ENCODE measurements around the gene BTBD2. TPM values are rescaled to one million over a fixed set of nuclear protein-coding genes. Genes with fewer than 3 reads are reported as not detected.

The BTBD2 gene
- total RNA-seq, 1 donor from 2014 or later = 65.9 TPM

DNA sequence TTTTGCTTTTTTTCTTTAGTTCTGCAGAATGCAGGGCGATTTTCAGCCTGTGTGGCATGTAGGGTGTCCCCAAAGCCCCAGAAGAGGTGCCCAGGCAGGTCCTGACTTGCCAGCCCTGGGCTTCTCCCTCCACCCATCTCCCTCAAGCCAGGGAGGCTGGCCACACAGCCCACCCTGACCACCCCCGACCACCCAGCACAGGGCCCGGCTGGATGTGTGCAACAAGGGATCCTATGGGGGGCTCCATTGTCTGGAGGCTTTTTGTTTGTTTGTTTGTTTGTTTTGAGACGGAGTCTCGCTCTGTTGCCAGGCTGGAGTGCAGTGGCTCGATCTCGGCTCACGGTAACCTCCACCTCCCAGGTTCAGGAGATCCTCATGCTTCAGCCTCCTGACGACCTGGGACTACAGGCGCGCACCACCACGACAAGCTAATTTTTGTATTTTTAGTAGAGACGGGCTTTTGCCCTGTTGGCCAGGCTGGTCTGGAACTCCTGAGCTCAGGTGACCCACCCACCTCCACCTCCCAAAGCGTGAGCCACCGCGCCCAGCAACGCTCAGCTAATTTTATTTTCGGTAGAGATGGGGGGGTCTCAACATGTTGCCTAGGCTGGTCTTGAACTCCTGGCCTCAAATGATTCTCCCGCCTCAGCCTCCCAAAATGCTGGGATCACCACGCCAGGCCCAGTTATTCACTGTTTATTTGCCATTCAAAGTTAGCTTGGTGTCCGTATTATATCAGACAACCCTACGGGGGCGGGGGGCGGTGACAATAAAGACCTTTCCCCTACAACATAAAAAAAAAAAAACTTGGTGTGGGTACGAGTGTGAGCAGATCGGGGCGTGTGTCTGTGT is 43.3 kb upstream of the BTBD2 start:
- Mint-ChIP-seq H3K27me3 (ENCODE audit: low read depth) (no peaks in the 10 kb centered on the region), H3K4me1 (ENCODE audit: low read depth) (peaks cover 43% of the 10 kb centered on the region), H3K27ac (ENCODE audit: unreplicated experiment) (peak overlapping the region; percentile 99), H3K9me3 (ENCODE audit: low read depth) (no peaks in the 10 kb centered on the region), H3K4me3 (ENCODE audit: unreplicated experiment) (peak overlapping the region; percentile 13), H3K36me3 (ENCODE audit: low read depth) (no peaks in the 10 kb centered on the region)
- TF ChIP-seq, protein P1, sequence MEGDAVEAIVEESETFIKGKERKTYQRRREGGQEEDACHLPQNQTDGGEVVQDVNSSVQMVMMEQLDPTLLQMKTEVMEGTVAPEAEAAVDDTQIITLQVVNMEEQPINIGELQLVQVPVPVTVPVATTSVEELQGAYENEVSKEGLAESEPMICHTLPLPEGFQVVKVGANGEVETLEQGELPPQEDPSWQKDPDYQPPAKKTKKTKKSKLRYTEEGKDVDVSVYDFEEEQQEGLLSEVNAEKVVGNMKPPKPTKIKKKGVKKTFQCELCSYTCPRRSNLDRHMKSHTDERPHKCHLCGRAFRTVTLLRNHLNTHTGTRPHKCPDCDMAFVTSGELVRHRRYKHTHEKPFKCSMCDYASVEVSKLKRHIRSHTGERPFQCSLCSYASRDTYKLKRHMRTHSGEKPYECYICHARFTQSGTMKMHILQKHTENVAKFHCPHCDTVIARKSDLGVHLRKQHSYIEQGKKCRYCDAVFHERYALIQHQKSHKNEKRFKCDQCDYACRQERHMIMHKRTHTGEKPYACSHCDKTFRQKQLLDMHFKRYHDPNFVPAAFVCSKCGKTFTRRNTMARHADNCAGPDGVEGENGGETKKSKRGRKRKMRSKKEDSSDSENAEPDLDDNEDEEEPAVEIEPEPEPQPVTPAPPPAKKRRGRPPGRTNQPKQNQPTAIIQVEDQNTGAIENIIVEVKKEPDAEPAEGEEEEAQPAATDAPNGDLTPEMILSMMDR (IDR thresholded peaks at IDR 0.05) = no peak
- DNase-seq (ENCODE audit: low spot score) = no peak

DNA sequence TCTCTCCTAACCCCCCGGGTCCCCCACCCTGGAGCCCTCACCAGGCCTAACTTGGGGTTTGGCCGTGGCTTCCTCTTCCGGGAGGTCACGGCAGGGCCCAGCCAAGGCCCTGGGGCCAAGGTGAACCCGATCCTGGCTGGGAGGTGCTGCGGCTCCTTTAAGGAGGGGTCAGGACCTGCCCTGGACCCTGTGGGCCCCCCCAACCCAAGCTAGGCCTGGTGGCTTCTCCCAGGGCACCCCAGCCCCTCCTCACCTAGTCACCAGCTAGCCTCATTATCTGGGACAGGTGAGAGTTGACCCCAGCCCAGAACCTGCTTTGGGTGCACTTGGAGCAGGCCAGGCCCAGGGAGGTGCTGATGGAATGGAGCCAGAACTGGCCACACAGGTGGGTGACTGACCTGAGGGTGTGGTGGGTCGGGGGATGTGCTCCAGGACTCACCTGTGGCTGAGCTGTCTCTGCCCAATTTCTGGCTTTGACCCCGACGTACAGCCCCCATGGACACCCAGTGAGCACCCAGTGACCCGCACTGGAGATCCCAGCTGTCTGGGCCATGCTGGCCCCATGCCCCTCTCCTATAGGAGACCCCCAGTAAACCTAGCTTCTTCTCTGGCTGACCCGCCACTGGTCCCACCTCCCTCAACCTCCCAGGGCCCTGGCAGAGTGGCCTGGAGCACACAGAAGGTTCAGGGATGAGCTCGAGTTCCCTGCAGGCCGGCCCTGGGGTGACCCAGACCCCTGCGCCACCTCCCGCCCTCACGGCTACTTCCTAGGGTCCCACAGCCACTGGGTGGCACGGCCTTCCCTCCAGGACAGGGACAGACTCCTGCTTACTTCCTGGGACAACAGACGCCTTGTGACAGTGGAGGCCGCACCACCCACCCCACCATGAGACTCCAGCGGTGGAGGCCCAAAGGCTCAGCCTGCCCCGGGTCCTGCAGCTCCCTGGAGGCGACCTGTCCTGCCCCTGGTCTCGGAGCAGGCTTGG is 42.3 kb upstream of the BTBD2 start:
- Mint-ChIP-seq H3K4me3 (ENCODE audit: unreplicated experiment) (no peak overlapping the region), H3K27me3 (ENCODE audit: low read depth) (no peaks in the 10 kb centered on the region), H3K36me3 (ENCODE audit: low read depth) (no peaks in the 10 kb centered on the region), H3K4me1 (ENCODE audit: low read depth) (peaks cover 43% of the 10 kb centered on the region), H3K9me3 (ENCODE audit: low read depth) (no peaks in the 10 kb centered on the region), H3K27ac (ENCODE audit: unreplicated experiment) (peak overlapping the region; percentile 99)
- TF ChIP-seq, protein P1 (IDR thresholded peaks at IDR 0.05) = no peak
- no peak for DNase-seq (ENCODE audit: low spot score)

DNA sequence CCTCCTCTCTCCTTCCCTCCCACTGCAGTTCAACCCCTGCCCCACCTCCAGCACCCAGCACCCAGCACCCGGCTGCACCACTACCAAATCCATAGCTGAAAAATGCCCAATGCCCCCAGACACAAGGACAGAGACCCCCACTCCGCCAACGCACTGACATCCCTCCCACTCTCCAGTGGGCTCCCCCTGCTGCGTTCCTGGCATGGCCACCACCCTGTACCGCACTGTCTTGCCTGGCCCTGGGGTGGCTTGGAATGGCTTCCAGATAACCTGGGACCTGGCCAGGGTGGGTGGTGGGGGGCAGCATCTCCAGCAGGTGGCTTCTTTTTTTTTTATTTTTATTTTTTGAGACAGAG is 41.3 kb upstream of the BTBD2 start:
- Mint-ChIP-seq H3K27ac (ENCODE audit: unreplicated experiment) (peak overlapping the region; percentile 75), H3K36me3 (ENCODE audit: low read depth) (no peaks in the 10 kb centered on the region), H3K27me3 (ENCODE audit: low read depth) (no peaks in the 10 kb centered on the region), H3K4me1 (ENCODE audit: low read depth) (peaks cover 33% of the 10 kb centered on the region), H3K9me3 (ENCODE audit: low read depth) (no peaks in the 10 kb centered on the region), H3K4me3 (ENCODE audit: unreplicated experiment) (no peak overlapping the region)
- TF ChIP-seq, protein P1 (IDR thresholded peaks at IDR 0.05) = no peak
- no peak for DNase-seq (ENCODE audit: low spot score)

DNA sequence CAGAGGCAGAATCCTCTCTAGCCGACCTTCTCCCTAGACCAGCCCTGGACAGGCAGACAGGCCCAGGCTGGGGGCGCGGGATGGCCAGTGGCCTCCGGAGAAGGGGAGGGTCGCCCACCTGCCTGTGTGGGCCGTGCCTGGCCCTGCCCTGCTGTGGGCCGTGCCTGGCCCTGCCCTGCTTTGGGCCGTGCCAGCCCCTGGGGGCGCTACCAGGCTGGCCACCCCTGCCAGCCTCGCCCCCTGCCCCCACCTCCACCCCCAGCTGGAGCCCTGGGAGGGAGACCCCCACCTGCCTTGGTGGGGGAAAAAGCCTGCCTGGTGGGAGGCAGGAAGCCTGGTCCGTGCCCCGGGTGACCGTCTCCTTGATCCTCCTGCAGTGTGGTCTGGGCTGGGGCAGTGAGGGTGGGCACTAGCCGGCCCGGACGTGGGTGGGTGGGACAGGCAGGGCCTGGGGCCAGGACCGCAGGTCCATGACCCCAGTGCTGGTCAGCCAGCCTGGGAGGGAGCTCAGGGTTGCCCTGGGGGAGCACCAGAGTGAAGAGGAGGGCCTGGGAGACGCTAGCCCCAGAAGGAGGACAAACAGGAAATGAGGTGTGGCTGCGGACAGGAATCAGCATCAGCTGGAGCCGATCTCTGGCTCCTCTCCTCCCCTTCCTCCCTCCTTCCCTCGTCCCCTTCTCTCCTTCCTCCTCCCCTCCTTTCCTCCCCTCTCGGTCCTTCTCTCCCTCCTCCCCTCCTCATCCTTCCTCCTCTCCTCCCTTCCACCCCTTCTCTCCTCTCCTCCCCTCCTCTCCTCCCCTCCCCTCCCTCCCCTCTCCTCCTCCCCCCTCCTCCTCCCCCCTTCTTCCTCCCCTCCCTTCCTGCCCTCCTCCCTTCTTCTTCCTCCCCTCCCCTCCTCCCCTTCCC is 40.7 kb upstream of the BTBD2 start:
- Mint-ChIP-seq H3K27me3 (ENCODE audit: low read depth) (no peaks in the 10 kb centered on the region), H3K4me1 (ENCODE audit: low read depth) (peaks cover 33% of the 10 kb centered on the region), H3K36me3 (ENCODE audit: low read depth) (no peaks in the 10 kb centered on the region), H3K9me3 (ENCODE audit: low read depth) (no peaks in the 10 kb centered on the region), H3K27ac (ENCODE audit: unreplicated experiment) (peak overlapping the region; percentile 69), H3K4me3 (ENCODE audit: unreplicated experiment) (no peak overlapping the region)
- TF ChIP-seq, protein P1 (IDR thresholded peaks at IDR 0.05) = peak; percentile 28
- DNase-seq (ENCODE audit: low spot score) = peak; percentile 75
